ENCODE results near the gene WDR3.

GRCh38 chr1:118013336-118013735, 83.8 kb downstream of the WDR3 start:
- TF ChIP-seq CTCF (IDR thresholded peaks at IDR 0.05) (no peak), EZH2 (IDR thresholded peaks at IDR 0.05; ENCODE audit: borderline replicate concordance, insufficient read depth, low read depth, low read length, poor library complexity, severe bottlenecking) (no peak)
